OCI-LY7 (cell line): Measurements from ENCODE around the gene RGS10.

Source experiments
- EZH2phosphoT487 ChIP-seq: fragments of 200-600 bp; sonication (generic); IDR thresholded peaks from 2 replicates; pipeline ENCODE4 v1.6.1; 2018; ENCODE audit warnings: low read depth, borderline replicate concordance, mild to moderate bottlenecking, mixed run types, antibody characterized with exemption, low read length, moderate library complexity, mixed read lengths
- TF ChIP-seq, protein P1 (sequence below): fragments of 200-600 bp; sonication (generic); conservative IDR thresholded peaks from 2 replicates; pipeline ENCODE4 v1.5.1; 2014; ENCODE audit warnings: mild to moderate bottlenecking, antibody characterized with exemption, low read length, moderate library complexity, mixed read lengths

DNA sequence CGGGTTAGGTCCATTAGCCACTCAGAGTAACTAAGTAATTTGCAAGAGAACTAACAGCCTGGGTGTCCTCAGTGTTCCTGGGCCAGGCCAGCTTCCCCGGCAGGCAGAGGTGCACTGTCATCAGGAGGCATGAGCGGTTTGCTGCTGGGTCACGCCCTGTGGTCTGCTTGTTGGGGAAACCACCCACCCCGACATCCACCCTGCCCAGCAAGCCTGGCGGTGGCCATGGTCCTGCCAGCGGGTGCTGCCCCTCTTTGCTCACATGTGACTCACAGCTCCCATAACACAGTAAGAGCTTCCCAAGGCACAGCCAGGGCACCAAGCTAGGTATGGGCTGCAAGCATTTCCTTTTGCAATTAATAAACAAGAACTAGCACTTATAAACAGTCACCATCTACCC is 75.9 kb downstream of the RGS10 start:
- TF ChIP-seq, protein P1, sequence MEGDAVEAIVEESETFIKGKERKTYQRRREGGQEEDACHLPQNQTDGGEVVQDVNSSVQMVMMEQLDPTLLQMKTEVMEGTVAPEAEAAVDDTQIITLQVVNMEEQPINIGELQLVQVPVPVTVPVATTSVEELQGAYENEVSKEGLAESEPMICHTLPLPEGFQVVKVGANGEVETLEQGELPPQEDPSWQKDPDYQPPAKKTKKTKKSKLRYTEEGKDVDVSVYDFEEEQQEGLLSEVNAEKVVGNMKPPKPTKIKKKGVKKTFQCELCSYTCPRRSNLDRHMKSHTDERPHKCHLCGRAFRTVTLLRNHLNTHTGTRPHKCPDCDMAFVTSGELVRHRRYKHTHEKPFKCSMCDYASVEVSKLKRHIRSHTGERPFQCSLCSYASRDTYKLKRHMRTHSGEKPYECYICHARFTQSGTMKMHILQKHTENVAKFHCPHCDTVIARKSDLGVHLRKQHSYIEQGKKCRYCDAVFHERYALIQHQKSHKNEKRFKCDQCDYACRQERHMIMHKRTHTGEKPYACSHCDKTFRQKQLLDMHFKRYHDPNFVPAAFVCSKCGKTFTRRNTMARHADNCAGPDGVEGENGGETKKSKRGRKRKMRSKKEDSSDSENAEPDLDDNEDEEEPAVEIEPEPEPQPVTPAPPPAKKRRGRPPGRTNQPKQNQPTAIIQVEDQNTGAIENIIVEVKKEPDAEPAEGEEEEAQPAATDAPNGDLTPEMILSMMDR: no peak
- TF ChIP-seq EZH2phosphoT487: no peak
